Measurements from ENCODE around the gene KREMEN1.

GRCh38 chr22:29108137-29108536 is 35.3 kb downstream of the KREMEN1 start:
- no peak for TF ChIP-seq CTCF (IDR thresholded peaks at IDR 0.05)
- TF ChIP-seq EZH2 (IDR thresholded peaks at IDR 0.05), result no peak
- TF ChIP-seq EZH2phosphoT487 (IDR thresholded peaks at IDR 0.05), result no peak

Measured in neural progenitor cell (in vitro differentiated cells).